ENCODE results near the gene TCAP.

The TCAP gene

DNA sequence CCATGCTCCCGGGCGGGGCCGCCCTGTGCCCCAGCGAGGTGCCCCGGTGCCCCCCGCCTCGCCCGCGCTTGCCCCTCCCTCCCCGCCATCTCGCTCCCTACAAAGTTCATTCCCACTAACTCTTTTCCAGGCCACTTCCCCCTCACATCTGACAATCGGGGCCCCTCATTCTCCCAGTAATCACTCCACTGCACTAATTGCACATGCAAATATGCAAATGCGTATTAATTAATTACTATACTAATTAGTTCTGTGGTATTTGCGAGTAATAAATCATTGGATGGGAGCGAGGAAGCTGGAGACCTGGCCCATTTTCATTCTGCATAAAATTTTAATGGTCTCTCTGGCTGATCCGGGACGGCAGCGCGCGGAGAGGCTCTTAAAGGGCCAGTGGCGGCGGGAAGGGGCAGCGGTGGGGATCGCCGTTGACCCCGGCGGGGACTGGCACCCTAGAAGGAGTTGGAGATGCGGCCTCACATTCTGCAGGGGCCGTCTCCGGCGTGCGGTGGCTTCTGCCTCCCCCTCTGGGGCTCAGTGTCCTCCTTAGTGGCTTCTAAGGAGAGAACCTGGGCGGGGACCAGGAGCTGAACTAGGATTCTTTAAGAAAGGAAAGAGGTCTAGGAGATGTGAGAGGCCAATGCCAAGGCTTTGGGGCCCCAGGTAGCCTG, 46.8 kb upstream of the TCAP start:
- Histone ChIP-seq H2AFZ (ENCODE audit: insufficient read depth, low read length, poor library complexity) (no peak overlapping the region), H3K9ac (ENCODE audit: low read length) (no peak overlapping the region), H2AK5ac (ENCODE audit: low read length) (no peak overlapping the region), H3K27ac (ENCODE audit: low read depth, low read length) (no peak overlapping the region), H4K12ac (ENCODE audit: low read depth, low read length) (no peak overlapping the region), H3K14ac (ENCODE audit: low read length) (no peak overlapping the region), H3K18ac (ENCODE audit: low read length) (no peak overlapping the region), H2BK5ac (ENCODE audit: low read depth, low read length, poor library complexity) (no peak overlapping the region), H3K36me3 (ENCODE audit: control insufficient read depth in 1 of 2, insufficient read depth in 2 of 2, low read length in 2 of 2) (no peaks in the 10 kb centered on the region), H2BK120ac (ENCODE audit: insufficient read depth, low read length, poor library complexity) (no peak overlapping the region), H3K4me1 (ENCODE audit: control insufficient read depth in 1 of 2, insufficient read depth in 2 of 2, low read length in 2 of 2) (peaks cover 2 to 3% of the 10 kb centered on the region in 2 experiments), H3K4me3 (ENCODE audit: low read depth, low read length) (no peak overlapping the region), H3K4me2 (ENCODE audit: low read length) (peak overlapping the region; percentile 76), H3K23ac (ENCODE audit: low read length) (no peak overlapping the region), H3K4ac (ENCODE audit: low read depth, low read length) (no peak overlapping the region), H3K27me3 (ENCODE audit: insufficient read depth, low read length) (peaks cover 47% of the 10 kb centered on the region), H4K91ac (ENCODE audit: low read depth, low read length) (no peak overlapping the region), H4K8ac (ENCODE audit: low read depth, low read length) (no peak overlapping the region), H3K79me2 (ENCODE audit: control insufficient read depth, insufficient read depth, low read length, poor library complexity) (no peaks in the 10 kb centered on the region), H3K79me1 (ENCODE audit: low read length) (no peaks in the 10 kb centered on the region), H2BK12ac (ENCODE audit: low read length) (no peak overlapping the region), H3K9me3 (ENCODE audit: insufficient read depth, low read depth, low read length) (peaks cover 6% of the 10 kb centered on the region)
- DNase-seq = peak in 1 of 2 donors; percentile 24
- WGBS (ENCODE audit: extremely low coverage, insufficient coverage, insufficient read length) = no CpG with 5 or more reads among the region's 33 CpGs

DNA sequence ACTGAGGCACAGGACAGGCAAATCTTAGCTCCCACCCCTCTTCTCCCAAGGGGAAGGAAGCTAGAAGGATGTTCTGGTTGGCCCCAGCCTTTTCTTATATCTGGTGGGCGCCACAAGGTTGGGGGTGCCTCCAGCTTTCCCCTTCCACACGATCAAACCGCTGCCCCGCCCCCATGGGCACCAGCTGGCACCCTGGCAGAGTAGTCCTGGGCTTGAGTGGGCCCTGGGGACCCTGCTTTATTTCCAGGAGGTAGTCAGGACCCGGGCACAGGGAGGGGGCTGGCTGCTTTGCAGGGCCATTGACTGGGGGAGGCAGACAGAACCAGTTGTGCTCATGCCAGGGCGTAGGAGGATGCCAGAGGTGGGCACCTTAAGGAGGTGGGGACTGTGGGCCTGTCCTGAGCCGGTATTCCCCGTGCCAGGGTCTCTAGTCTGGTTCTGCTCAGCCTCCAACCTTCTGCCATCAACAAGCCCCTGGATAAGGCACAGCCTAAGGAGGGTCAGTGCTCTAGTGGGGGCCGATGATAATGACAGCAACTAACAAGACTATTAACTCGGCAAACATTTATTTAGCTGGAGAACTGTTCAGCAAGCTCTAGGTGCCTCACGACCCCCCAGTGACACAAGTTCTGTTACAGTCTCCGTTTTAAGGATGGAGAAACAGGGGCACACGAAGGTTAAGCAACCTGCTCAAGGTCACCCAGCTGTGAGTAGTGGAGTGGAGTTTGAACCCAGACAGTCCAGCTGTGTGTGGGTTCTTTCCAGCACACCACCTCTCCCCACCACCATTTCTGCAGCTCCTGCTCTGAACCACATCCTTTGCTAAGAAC, 46.0 kb upstream of the TCAP start:
- no peak overlapping the region for H3K4me2 ChIP-seq (ENCODE audit: low read length)

DNA sequence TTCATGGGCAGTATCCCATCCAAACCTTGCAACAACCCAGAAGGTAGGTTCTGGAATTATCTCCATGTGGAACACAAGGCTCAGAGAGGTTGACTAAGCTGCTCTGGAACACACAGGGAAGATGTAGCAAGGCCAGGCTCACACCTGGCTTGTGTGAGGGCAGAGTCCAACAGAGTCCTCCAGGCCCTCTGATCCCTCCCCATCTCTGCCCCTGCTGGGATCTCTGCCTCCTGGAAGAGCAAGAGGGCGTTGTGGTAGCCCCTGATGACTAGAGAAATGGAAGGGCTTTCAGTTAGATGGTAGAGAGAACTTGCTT, 45.4 kb upstream of the TCAP start:
- H3K4me1 ChIP-seq (ENCODE audit: control insufficient read depth in 1 of 2, insufficient read depth in 2 of 2, low read length in 2 of 2) = peaks cover 2 to 3% of the 10 kb centered on the region in 2 experiments

More for the DNA sequence above, 46.0 kb upstream of the TCAP start:
- Histone ChIP-seq H3K27me3 (ENCODE audit: insufficient read depth, low read length) (peaks cover 43% of the 10 kb centered on the region), H3K9ac (ENCODE audit: low read length) (no peak overlapping the region), H4K12ac (ENCODE audit: low read depth, low read length) (no peak overlapping the region), H3K14ac (ENCODE audit: low read length) (no peak overlapping the region), H2BK12ac (ENCODE audit: low read length) (no peak overlapping the region), H3K4me3 (ENCODE audit: low read depth, low read length) (no peak overlapping the region), H3K79me2 (ENCODE audit: control insufficient read depth, insufficient read depth, low read length, poor library complexity) (no peaks in the 10 kb centered on the region), H2BK5ac (ENCODE audit: low read depth, low read length, poor library complexity) (no peak overlapping the region), H3K27ac (ENCODE audit: low read depth, low read length) (no peak overlapping the region), H4K8ac (ENCODE audit: low read depth, low read length) (no peak overlapping the region), H3K4me1 (ENCODE audit: control insufficient read depth in 1 of 2, insufficient read depth in 2 of 2, low read length in 2 of 2) (peaks cover 2 to 3% of the 10 kb centered on the region in 2 experiments), H2BK120ac (ENCODE audit: insufficient read depth, low read length, poor library complexity) (no peak overlapping the region), H3K23ac (ENCODE audit: low read length) (no peak overlapping the region), H3K79me1 (ENCODE audit: low read length) (no peaks in the 10 kb centered on the region), H2AFZ (ENCODE audit: insufficient read depth, low read length, poor library complexity) (no peak overlapping the region), H3K9me3 (ENCODE audit: insufficient read depth, low read depth, low read length) (peaks cover 3% of the 10 kb centered on the region), H3K4ac (ENCODE audit: low read depth, low read length) (no peak overlapping the region), H2AK5ac (ENCODE audit: low read length) (no peak overlapping the region), H3K18ac (ENCODE audit: low read length) (no peak overlapping the region), H3K36me3 (ENCODE audit: control insufficient read depth in 1 of 2, insufficient read depth in 2 of 2, low read length in 2 of 2) (no peaks in the 10 kb centered on the region), H4K91ac (ENCODE audit: low read depth, low read length) (no peak overlapping the region)
- no peak for DNase-seq
- no CpG with 5 or more reads among the region's 13 CpGs for WGBS (ENCODE audit: extremely low coverage, insufficient coverage, insufficient read length)

DNA sequence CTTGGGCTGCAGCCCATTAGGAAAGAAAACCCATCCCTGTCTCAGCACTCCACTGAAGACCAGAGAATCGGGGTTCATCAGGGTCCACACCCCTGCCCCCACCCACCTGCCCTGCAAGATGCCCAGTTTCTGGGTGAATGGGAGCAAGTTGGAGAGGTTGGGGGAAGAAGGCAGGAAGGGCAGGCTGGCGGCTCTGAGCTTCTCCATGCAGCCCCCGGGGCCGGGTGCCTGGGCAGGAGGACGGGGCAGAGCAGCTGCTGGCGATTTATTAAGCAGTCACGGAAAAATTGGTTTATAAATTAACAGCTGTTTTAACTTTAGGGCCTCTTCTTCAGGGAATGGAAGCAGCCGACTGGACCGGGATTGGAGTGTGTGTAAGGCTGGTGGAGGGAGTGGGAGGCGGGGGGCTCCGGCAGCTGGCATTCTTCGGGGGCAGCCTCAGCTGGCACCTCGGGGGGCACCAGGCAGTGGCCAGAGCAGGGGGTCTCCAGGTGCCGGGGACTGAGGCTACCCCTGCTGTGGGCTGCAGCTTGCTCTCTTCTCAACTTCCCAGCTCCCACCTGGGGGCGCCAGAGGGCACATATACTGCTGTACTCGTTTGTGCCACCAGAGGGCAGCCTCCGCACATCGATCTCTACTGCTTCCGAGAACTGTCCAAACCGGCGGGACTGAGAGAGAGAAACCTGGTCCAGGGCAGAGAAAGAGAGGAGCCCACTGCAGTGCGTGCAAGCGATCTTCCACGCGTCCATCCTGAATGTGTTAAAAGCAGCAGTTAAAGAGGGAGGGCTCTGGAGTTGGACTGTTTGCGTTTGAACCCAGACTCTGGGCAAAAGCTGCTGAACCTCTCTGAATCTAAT, 43.4 kb upstream of the TCAP start:
- DNase-seq = peak; percentile 81 to 94
- H4K8ac ChIP-seq (ENCODE audit: low read depth, low read length) = no peak overlapping the region

More for the DNA sequence above, 45.4 kb upstream of the TCAP start:
- Histone ChIP-seq H4K91ac (ENCODE audit: low read depth, low read length) (no peak overlapping the region), H3K79me2 (ENCODE audit: control insufficient read depth, insufficient read depth, low read length, poor library complexity) (no peaks in the 10 kb centered on the region), H4K8ac (ENCODE audit: low read depth, low read length) (no peak overlapping the region), H3K4me2 (ENCODE audit: low read length) (no peak overlapping the region), H3K79me1 (ENCODE audit: low read length) (no peaks in the 10 kb centered on the region), H2BK5ac (ENCODE audit: low read depth, low read length, poor library complexity) (no peak overlapping the region), H2AK5ac (ENCODE audit: low read length) (no peak overlapping the region), H4K12ac (ENCODE audit: low read depth, low read length) (no peak overlapping the region), H3K18ac (ENCODE audit: low read length) (no peak overlapping the region), H3K14ac (ENCODE audit: low read length) (no peak overlapping the region), H2AFZ (ENCODE audit: insufficient read depth, low read length, poor library complexity) (no peak overlapping the region), H2BK12ac (ENCODE audit: low read length) (no peak overlapping the region), H3K23ac (ENCODE audit: low read length) (no peak overlapping the region), H3K4me3 (ENCODE audit: low read depth, low read length) (no peak overlapping the region), H3K27me3 (ENCODE audit: insufficient read depth, low read length) (peaks cover 40% of the 10 kb centered on the region), H3K4ac (ENCODE audit: low read depth, low read length) (no peak overlapping the region), H3K27ac (ENCODE audit: low read depth, low read length) (no peak overlapping the region), H3K9me3 (ENCODE audit: insufficient read depth, low read depth, low read length) (peaks cover 3% of the 10 kb centered on the region), H3K36me3 (ENCODE audit: control insufficient read depth in 1 of 2, insufficient read depth in 2 of 2, low read length in 2 of 2) (no peaks in the 10 kb centered on the region), H3K9ac (ENCODE audit: low read length) (no peak overlapping the region), H2BK120ac (ENCODE audit: insufficient read depth, low read length, poor library complexity) (no peak overlapping the region)
- no peak for DNase-seq
- no CpG with 5 or more reads among the region's 1 CpG for WGBS (ENCODE audit: extremely low coverage, insufficient coverage, insufficient read length)

More for the DNA sequence above, 43.4 kb upstream of the TCAP start:
- Histone ChIP-seq H3K4me1 (ENCODE audit: control insufficient read depth in 1 of 2, insufficient read depth in 2 of 2, low read length in 2 of 2) (peaks cover 2 to 3% of the 10 kb centered on the region in 2 experiments), H2AFZ (ENCODE audit: insufficient read depth, low read length, poor library complexity) (no peak overlapping the region), H3K4me3 (ENCODE audit: low read depth, low read length) (no peak overlapping the region), H3K79me1 (ENCODE audit: low read length) (no peaks in the 10 kb centered on the region), H3K9ac (ENCODE audit: low read length) (no peak overlapping the region), H3K23ac (ENCODE audit: low read length) (no peak overlapping the region), H3K14ac (ENCODE audit: low read length) (no peak overlapping the region), H3K4ac (ENCODE audit: low read depth, low read length) (no peak overlapping the region), H3K9me3 (ENCODE audit: insufficient read depth, low read depth, low read length) (peaks cover 3% of the 10 kb centered on the region), H4K12ac (ENCODE audit: low read depth, low read length) (no peak overlapping the region), H2BK5ac (ENCODE audit: low read depth, low read length, poor library complexity) (no peak overlapping the region), H3K27ac (ENCODE audit: low read depth, low read length) (no peak overlapping the region), H3K18ac (ENCODE audit: low read length) (no peak overlapping the region), H2BK120ac (ENCODE audit: insufficient read depth, low read length, poor library complexity) (no peak overlapping the region), H3K4me2 (ENCODE audit: low read length) (peak overlapping the region; percentile 9), H3K79me2 (ENCODE audit: control insufficient read depth, insufficient read depth, low read length, poor library complexity) (no peaks in the 10 kb centered on the region), H4K91ac (ENCODE audit: low read depth, low read length) (no peak overlapping the region), H2AK5ac (ENCODE audit: low read length) (no peak overlapping the region), H2BK12ac (ENCODE audit: low read length) (no peak overlapping the region), H3K27me3 (ENCODE audit: insufficient read depth, low read length) (peaks cover 48% of the 10 kb centered on the region), H3K36me3 (ENCODE audit: control insufficient read depth in 1 of 2, insufficient read depth in 2 of 2, low read length in 2 of 2) (no peaks in the 10 kb centered on the region)
- no CpG with 5 or more reads among the region's 26 CpGs for WGBS (ENCODE audit: extremely low coverage, insufficient coverage, insufficient read length)
